HepG2 (cell line): ENCODE results near the gene MRFAP1. TPM values are rescaled to one million over a fixed set of nuclear protein-coding genes. Genes with fewer than 3 reads are reported as not detected.

Source experiments
- HIVEP1 ChIP-seq: sonication (generic); formaldehyde crosslinking; IDR thresholded peaks from 2 replicates; pipeline ENCODE4 v1.4.0; 2020; ENCODE audit warnings: mild to moderate bottlenecking, missing genetic modification reagents
- MAFF ChIP-seq: IDR thresholded peaks from 2 replicates; pipeline ENCODE4 v1.6.1; 2011; ENCODE audit warnings: low read depth, low read length, improper control_type of control experiment
- NCOA2 ChIP-seq: sonication (generic); formaldehyde crosslinking; IDR thresholded peaks from 2 replicates; pipeline ENCODE4 v1.8.0; 2022; ENCODE audit warnings: inconsistent platforms
- SIX1 ChIP-seq: sonication (generic); formaldehyde crosslinking; IDR thresholded peaks from 2 replicates; pipeline ENCODE4 v1.4.0; 2020; ENCODE audit warnings: missing genetic modification reagents, borderline replicate concordance
- SNAI1 ChIP-seq: sonication (generic); formaldehyde crosslinking; IDR thresholded peaks from 2 replicates; pipeline ENCODE4 v1.5.0; 2020; ENCODE audit warnings: mild to moderate bottlenecking, missing genetic modification reagents, borderline replicate concordance
- ZKSCAN1 ChIP-seq: fragments of 150-350 bp; IDR thresholded peaks from 2 replicates; pipeline ENCODE4 v1.6.1; 2014; ENCODE audit warnings: low read length
- ZNF75D ChIP-seq: sonication (generic); formaldehyde crosslinking; IDR thresholded peaks from 2 replicates; pipeline ENCODE4 v1.8.1; 2023; ENCODE audit warnings: missing genetic modification reagents, mild to moderate bottlenecking, borderline replicate concordance
- polyA plus RNA-seq, 8 experiments: library from polyadenylated mRNA; depleted of rRNA in 3 of 8; stranded (reverse) in 7 of 8; unstranded in 1 of 8; fragments of >200 nt; fragmentation: Illumina TruSeq in 4 of 8; extraction: Trizol in 4 of 8; gene quantifications; 2 replicates each; pipeline versions ENCODE4 v1.2.1 to v1.2.3, GENCODE V29; 2011 to 2016; ENCODE audit warnings: low read depth in 4 of 8, missing spikeins in 1 of 8, mixed read lengths in 1 of 8; ENCODE audit not compliant: insufficient read depth in 1 of 8
- total RNA-seq, 5 experiments: library from RNA; depleted of rRNA; stranded (reverse); fragments of >200 nt; fragmentation: Illumina TruSeq; extraction: Trizol; gene quantifications; 2 replicates each; pipeline ENCODE4 v1.2.3, GENCODE V29; 2016; ENCODE audit warnings: low read depth in 1 of 5
- TF ChIP-seq, protein P1 (sequence below): sonication (generic); formaldehyde crosslinking; IDR thresholded peaks from 2 replicates; pipeline ENCODE4 v1.4.0; 2020; ENCODE audit warnings: low read depth, missing genetic modification reagents
- TF ChIP-seq, protein P2 (sequence below): sonication (generic); formaldehyde crosslinking; IDR thresholded peaks from 2 replicates; pipeline ENCODE4 v1.4.0; 2020; ENCODE audit warnings: mild to moderate bottlenecking, low read depth, missing genetic modification reagents
- TF ChIP-seq, protein P3 (sequence below): sonication (generic); formaldehyde crosslinking; IDR thresholded peaks from 2 replicates; pipeline ENCODE4 v1.9.0; 2021; ENCODE audit warnings: missing genetic modification reagents, mild to moderate bottlenecking, borderline replicate concordance
- TF ChIP-seq, protein P4 (sequence below): sonication (generic); formaldehyde crosslinking; IDR thresholded peaks from one replicate; pipeline ENCODE4 v1.5.1; 2020; ENCODE audit warnings: mild to moderate bottlenecking, missing genetic modification reagents; ENCODE audit errors: not compliant biosample characterization

MRFAP1 gene
- total and polyA plus RNA-seq, 2 of the 13 experiments (the other 11 are each of a cell fraction or from before 2014, with no cell fraction given): 112 to 158 TPM

DNA sequence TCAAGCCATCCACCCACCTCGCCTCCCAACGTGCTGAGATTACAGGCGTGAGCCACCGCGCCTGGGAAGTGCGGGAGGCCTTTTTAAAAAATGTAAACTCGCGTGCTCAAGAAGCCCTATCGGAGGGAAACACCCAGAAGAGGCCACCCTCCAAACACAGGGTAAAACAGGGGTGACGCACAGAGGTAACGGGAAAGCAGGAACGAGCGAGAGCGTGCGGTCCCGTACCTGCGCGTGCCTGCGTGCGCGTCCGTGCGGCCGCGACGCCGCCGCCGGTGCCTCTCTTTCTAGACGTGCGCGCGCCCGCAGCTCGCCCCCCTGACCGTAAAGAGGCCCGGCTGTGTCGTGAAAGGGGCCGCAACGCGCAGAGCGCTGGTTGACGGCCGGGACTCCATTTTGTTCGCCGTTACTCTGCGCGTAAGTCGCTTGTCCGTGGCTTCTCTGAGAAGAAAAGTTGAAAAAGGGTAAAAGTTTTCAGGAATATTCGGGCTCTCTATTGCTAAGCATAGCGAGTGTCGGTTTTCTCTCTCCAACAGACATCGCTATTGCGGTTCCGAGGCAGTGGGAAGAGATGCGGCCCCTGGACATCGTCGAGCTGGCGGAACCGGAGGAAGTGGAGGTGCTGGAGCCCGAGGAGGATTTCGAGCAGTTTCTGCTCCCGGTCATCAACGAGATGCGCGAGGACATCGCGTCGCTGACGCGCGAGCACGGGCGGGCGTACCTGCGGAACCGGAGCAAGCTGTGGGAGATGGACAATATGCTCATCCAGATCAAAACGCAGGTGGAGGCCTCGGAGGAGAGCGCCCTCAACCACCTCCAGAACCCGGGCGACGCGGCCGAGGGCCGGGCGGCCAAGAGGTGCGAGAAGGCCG, at the start of gene MRFAP1 (continued):
- TF ChIP-seq, protein P1, sequence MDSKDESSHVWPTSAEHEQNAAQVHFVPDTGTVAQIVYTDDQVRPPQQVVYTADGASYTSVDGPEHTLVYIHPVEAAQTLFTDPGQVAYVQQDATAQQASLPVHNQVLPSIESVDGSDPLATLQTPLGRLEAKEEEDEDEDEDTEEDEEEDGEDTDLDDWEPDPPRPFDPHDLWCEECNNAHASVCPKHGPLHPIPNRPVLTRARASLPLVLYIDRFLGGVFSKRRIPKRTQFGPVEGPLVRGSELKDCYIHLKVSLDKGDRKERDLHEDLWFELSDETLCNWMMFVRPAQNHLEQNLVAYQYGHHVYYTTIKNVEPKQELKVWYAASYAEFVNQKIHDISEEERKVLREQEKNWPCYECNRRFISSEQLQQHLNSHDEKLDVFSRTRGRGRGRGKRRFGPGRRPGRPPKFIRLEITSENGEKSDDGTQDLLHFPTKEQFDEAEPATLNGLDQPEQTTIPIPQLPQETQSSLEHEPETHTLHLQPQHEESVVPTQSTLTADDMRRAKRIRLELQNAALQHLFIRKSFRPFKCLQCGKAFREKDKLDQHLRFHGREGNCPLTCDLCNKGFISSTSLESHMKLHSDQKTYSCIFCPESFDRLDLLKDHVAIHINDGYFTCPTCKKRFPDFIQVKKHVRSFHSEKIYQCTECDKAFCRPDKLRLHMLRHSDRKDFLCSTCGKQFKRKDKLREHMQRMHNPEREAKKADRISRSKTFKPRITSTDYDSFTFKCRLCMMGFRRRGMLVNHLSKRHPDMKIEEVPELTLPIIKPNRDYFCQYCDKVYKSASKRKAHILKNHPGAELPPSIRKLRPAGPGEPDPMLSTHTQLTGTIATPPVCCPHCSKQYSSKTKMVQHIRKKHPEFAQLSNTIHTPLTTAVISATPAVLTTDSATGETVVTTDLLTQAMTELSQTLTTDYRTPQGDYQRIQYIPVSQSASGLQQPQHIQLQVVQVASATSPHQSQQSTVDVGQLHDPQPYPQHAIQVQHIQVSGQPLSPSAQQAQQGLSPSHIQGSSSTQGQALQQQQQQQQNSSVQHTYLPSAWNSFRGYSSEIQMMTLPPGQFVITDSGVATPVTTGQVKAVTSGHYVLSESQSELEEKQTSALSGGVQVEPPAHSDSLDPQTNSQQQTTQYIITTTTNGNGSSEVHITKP: peak; percentile 45; the same call in 1 of the 2 replicates
- TF ChIP-seq ZNF75D: no peak
- TF ChIP-seq SIX1 (CRISPR knock-in tag): peak; percentile 35; the same call in 1 of the 2 replicates
- TF ChIP-seq, protein P2, sequence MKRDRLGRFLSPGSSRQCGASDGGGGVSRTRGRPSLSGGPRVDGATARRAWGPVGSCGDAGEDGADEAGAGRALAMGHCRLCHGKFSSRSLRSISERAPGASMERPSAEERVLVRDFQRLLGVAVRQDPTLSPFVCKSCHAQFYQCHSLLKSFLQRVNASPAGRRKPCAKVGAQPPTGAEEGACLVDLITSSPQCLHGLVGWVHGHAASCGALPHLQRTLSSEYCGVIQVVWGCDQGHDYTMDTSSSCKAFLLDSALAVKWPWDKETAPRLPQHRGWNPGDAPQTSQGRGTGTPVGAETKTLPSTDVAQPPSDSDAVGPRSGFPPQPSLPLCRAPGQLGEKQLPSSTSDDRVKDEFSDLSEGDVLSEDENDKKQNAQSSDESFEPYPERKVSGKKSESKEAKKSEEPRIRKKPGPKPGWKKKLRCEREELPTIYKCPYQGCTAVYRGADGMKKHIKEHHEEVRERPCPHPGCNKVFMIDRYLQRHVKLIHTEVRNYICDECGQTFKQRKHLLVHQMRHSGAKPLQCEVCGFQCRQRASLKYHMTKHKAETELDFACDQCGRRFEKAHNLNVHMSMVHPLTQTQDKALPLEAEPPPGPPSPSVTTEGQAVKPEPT (CRISPR knock-in tag): 0 out of 2 replicates have a peak, but pooled peaks have one; percentile 61
- TF ChIP-seq NCOA2 (CRISPR knock-in tag): peak; percentile 12
- TF ChIP-seq, protein P3, sequence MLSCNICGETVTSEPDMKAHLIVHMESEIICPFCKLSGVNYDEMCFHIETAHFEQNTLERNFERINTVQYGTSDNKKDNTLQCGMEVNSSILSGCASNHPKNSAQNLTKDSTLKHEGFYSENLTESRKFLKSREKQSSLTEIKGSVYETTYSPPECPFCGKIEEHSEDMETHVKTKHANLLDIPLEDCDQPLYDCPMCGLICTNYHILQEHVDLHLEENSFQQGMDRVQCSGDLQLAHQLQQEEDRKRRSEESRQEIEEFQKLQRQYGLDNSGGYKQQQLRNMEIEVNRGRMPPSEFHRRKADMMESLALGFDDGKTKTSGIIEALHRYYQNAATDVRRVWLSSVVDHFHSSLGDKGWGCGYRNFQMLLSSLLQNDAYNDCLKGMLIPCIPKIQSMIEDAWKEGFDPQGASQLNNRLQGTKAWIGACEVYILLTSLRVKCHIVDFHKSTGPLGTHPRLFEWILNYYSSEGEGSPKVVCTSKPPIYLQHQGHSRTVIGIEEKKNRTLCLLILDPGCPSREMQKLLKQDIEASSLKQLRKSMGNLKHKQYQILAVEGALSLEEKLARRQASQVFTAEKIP (CRISPR knock-in tag): no peak
- no peak; the same call in 1 of the 2 replicates for TF ChIP-seq SNAI1 (CRISPR knock-in tag)
- TF ChIP-seq, protein P4, sequence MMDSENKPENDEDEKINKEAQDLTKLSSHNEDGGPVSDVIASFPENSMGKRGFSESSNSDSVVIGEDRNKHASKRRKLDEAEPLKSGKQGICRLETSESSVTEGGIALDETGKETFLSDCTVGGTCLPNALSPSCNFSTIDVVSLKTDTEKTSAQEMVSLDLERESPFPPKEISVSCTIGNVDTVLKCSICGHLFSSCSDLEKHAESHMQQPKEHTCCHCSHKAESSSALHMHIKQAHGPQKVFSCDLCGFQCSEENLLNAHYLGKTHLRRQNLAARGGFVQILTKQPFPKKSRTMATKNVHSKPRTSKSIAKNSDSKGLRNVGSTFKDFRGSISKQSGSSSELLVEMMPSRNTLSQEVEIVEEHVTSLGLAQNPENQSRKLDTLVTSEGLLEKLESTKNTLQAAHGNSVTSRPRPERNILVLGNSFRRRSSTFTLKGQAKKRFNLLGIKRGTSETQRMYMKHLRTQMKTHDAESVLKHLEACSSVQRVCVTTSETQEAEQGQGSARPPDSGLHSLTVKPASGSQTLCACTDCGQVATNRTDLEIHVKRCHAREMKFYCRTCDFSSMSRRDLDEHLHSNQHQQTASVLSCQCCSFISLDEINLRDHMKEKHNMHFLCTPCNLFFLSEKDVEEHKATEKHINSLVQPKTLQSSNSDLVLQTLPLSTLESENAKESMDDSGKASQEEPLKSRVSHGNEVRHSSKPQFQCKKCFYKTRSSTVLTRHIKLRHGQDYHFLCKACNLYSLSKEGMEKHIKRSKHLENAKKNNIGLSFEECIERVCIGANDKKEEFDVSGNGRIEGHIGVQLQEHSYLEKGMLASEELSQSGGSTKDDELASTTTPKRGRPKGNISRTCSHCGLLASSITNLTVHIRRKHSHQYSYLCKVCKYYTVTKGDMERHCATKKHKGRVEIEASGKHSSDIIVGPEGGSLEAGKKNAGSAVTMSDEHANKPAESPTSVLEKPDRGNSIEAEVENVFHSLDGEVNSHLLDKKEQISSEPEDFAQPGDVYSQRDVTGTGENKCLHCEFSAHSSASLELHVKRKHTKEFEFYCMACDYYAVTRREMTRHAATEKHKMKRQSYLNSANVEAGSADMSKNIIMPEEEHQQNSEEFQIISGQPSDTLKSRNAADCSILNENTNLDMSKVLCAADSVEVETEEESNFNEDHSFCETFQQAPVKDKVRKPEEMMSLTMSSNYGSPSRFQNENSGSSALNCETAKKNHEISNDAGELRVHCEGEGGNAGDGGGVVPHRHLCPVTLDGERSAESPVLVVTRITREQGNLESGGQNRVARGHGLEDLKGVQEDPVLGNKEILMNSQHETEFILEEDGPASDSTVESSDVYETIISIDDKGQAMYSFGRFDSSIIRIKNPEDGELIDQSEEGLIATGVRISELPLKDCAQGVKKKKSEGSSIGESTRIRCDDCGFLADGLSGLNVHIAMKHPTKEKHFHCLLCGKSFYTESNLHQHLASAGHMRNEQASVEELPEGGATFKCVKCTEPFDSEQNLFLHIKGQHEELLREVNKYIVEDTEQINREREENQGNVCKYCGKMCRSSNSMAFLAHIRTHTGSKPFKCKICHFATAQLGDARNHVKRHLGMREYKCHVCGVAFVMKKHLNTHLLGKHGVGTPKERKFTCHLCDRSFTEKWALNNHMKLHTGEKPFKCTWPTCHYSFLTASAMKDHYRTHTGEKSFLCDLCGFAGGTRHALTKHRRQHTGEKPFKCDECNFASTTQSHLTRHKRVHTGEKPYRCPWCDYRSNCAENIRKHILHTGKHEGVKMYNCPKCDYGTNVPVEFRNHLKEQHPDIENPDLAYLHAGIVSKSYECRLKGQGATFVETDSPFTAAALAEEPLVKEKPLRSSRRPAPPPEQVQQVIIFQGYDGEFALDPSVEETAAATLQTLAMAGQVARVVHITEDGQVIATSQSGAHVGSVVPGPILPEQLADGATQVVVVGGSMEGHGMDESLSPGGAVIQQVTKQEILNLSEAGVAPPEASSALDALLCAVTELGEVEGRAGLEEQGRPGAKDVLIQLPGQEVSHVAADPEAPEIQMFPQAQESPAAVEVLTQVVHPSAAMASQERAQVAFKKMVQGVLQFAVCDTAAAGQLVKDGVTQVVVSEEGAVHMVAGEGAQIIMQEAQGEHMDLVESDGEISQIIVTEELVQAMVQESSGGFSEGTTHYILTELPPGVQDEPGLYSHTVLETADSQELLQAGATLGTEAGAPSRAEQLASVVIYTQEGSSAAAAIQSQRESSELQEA: no peak
- TF ChIP-seq ZKSCAN1: no peak
- TF ChIP-seq MAFF: no peak
- TF ChIP-seq HIVEP1 (CRISPR knock-in tag): peak; percentile 59; the same call in 1 of the 2 replicates
